Mesothelial cell of epicardium (in vitro differentiated cells): ENCODE data around the gene COX7A2L. TPM values are rescaled to one million over a fixed set of nuclear protein-coding genes. Genes with fewer than 3 reads are reported as not detected.

Experiments used
- DNase-seq, 2 experiments: peaks; one replicate each; pipeline ENCODE4 v3.0.0; 2021; ENCODE audit warnings: low spot score in 2 of 2; ENCODE audit not compliant: unreplicated experiment in 2 of 2
- H3K27ac Mint-ChIP-seq: 2 replicates; pipeline ENCODE4 v1.8.0; 2021; ENCODE audit warnings: mixed read lengths
- H3K27me3 Mint-ChIP-seq: 2 replicates; pipeline ENCODE4 v1.8.0; 2021; ENCODE audit warnings: low read depth, mixed read lengths
- H3K36me3 Mint-ChIP-seq: 2 replicates; pipeline ENCODE4 v1.8.0; 2021; ENCODE audit warnings: mixed read lengths
- H3K4me1 Mint-ChIP-seq: 2 replicates; pipeline ENCODE4 v1.8.0; 2021; ENCODE audit warnings: mixed read lengths
- H3K4me3 Mint-ChIP-seq: 2 replicates; pipeline ENCODE4 v1.8.0; 2021; ENCODE audit warnings: mild to moderate bottlenecking, moderate library complexity, mixed read lengths
- H3K9me3 Mint-ChIP-seq: 2 replicates; pipeline ENCODE4 v1.8.0; 2021; ENCODE audit warnings: mixed read lengths
- total RNA-seq: library from RNA; stranded (reverse); gene quantifications from 3 replicates; pipeline ENCODE4 v1.2.1, GENCODE V29; 2021
- TF ChIP-seq, protein P1 (sequence below): fragments of 200-600 bp; sonication (generic); IDR thresholded peaks from one replicate; pipeline ENCODE4 v1.5.0; 2021; ENCODE audit warnings: antibody characterized with exemption; ENCODE audit not compliant: unreplicated experiment

COX7A2L gene
- total RNA-seq, 1 donor from 2014 or later: 82.5 TPM

DNA sequence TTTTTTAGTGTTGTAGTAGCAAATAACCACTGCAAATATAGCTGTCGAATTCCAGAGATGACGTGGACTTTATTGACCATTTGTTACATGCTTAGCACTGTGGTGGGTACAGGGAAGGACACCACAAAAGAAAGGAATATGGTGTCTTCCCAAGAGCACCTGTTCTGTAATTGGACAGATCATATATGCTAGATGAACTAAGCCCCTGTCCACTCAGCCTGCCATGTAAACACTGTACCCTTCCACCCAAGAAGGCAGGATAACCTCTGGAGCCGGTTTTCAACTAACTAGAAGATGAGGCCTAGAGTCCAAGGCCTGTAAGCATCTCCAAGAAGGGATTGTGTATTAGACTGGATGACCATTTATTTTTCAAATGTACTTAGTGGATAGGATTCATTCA, 44.1 kb downstream of the COX7A2L start:
- no peak for DNase-seq

DNA sequence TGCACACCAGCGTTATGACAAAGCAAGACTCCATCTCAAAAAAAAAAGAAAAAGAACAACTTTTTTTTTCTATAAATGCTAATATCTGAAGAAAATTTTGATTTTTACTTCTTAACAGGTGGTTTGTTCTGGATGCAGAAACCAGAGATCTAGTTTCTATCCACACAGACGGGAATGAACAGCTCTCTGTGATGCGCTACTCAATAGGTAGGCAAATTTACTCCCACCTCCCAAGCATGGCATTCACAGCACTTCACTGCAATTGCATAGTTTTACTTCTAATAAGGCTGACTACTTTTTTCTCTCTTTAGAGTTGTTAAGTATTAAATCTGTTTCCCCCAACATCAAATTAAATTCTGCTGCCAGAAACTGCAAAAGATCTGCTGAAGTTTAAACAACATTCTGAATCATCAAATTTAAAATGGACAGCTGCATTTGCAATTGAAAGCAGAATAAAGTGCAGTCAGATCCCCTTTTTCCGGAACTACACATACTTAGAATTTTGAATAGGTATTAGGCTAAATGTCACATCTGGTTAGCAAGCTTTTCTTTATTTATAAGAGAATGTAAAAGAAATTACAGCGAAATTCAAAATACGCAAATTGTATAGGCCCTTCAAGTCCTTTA, 45.1 kb downstream of the COX7A2L start:
- H3K4me1 Mint-ChIP-seq: peaks cover 6% of the 10 kb centered on the region
- no peaks in the 10 kb centered on the region for H3K9me3 Mint-ChIP-seq
- no peak overlapping the region for H3K27ac Mint-ChIP-seq
- peaks cover 20% of the 10 kb centered on the region for H3K36me3 Mint-ChIP-seq
- no peak overlapping the region for H3K4me3 Mint-ChIP-seq
- TF ChIP-seq, protein P1, sequence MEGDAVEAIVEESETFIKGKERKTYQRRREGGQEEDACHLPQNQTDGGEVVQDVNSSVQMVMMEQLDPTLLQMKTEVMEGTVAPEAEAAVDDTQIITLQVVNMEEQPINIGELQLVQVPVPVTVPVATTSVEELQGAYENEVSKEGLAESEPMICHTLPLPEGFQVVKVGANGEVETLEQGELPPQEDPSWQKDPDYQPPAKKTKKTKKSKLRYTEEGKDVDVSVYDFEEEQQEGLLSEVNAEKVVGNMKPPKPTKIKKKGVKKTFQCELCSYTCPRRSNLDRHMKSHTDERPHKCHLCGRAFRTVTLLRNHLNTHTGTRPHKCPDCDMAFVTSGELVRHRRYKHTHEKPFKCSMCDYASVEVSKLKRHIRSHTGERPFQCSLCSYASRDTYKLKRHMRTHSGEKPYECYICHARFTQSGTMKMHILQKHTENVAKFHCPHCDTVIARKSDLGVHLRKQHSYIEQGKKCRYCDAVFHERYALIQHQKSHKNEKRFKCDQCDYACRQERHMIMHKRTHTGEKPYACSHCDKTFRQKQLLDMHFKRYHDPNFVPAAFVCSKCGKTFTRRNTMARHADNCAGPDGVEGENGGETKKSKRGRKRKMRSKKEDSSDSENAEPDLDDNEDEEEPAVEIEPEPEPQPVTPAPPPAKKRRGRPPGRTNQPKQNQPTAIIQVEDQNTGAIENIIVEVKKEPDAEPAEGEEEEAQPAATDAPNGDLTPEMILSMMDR: no peak
- no peak for DNase-seq
- no peaks in the 10 kb centered on the region for H3K27me3 Mint-ChIP-seq

More for the DNA sequence above, 44.1 kb downstream of the COX7A2L start:
- TF ChIP-seq, protein P1: no peak
- H3K27ac Mint-ChIP-seq: no peak overlapping the region
- H3K4me1 Mint-ChIP-seq: peaks cover 4% of the 10 kb centered on the region
- H3K27me3 Mint-ChIP-seq: no peaks in the 10 kb centered on the region
- no peak overlapping the region for H3K4me3 Mint-ChIP-seq
- H3K36me3 Mint-ChIP-seq: peaks cover 22% of the 10 kb centered on the region
- no peaks in the 10 kb centered on the region for H3K9me3 Mint-ChIP-seq

DNA sequence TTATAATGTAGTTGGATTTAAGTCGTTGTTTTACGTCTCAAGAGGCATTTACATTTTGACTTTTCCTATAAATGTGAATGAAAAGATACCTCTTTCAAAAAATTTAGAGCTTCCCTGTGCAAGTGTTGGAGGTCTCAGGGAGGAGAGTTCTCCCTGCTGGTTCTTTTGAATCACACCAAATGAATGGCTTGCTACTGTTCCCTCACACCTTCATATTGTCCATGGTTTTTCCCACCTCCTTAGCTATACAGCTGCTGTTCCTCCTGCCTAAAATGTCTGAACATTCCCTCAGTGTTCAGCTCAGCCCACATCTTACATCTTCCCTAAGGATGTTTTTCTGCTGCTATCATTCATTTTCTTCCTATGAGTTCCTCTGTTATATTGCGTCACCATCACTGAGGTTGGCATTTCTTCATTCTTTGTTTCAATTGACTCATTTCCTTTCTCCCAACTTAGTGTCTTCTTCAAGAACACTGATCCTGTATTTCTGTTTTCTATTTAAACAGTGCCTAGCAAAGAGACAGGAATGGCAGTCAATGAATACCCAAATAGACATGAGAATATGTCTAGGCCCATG, 46.0 kb downstream of the COX7A2L start:
- Mint-ChIP-seq H3K4me3 (no peak overlapping the region), H3K27ac (no peak overlapping the region), H3K4me1 (peaks cover 6% of the 10 kb centered on the region), H3K36me3 (peaks cover 16% of the 10 kb centered on the region), H3K27me3 (no peaks in the 10 kb centered on the region), H3K9me3 (no peaks in the 10 kb centered on the region)
- TF ChIP-seq, protein P1: no peak
- no peak for DNase-seq

GRCh38 chr2:42312106-42312505, 48.9 kb downstream of the COX7A2L start:
- Mint-ChIP-seq H3K27me3 (no peaks in the 10 kb centered on the region), H3K4me3 (no peak overlapping the region), H3K36me3 (peaks cover 25% of the 10 kb centered on the region), H3K4me1 (peaks cover 6% of the 10 kb centered on the region), H3K9me3 (no peaks in the 10 kb centered on the region), H3K27ac (no peak overlapping the region)
- DNase-seq: no peak
- TF ChIP-seq, protein P1: no peak

DNA sequence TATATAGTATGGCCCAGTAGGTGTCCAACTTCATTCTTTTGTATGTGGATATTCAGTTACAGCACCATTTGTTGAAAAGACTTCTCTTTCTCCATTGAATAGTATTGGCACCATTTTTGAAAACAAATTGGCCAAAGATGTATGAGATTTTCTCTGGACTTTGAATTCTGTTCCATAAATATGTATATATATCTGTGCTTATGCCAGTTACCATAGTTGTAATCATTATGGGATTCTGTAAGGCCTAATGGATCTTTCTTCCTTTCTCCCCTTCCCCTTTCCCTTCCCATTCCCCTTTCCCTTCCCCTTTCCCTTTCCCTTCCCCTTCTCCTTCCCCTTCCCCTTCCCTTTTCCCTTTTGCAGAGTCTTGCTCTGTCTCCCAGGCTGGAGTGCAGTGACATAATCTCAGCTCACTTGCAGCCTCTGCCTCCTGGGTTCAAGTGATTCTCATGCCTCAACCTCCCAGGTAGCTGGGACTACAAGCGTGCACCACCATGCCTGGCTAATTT, 51.0 kb downstream of the COX7A2L start:
- no peak for DNase-seq
- Mint-ChIP-seq H3K4me1 (peaks cover 6% of the 10 kb centered on the region), H3K9me3 (no peaks in the 10 kb centered on the region), H3K36me3 (peaks cover 27% of the 10 kb centered on the region), H3K4me3 (no peak overlapping the region), H3K27ac (no peak overlapping the region), H3K27me3 (no peaks in the 10 kb centered on the region)
- TF ChIP-seq, protein P1: no peak
